ENCODE data around the gene CRB2.

DNA sequence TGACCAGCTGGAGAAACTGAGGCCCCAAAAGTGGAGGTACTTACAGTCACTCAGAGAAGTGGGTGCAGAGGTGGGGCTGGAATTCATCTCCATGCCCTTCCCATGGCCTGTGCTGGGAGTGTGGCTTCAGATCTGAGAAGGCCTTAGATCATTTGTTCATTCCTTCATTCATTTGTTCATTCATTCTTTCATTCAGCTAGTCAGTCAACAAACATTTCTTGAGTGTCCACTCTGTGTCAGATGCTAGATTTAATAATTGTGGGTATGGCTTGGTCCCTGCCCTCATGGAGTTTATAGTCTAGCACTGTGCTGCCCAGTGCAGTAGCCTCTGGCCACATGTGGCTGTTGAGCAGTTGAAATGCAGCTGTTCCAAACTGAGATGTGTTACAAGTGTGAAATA is 19.0 kb upstream of the CRB2 start:
- TF ChIP-seq POLR2AphosphoS5 (IDR thresholded peaks at IDR 0.05; ENCODE audit: low read depth) = no peak
- TF ChIP-seq, protein P1, sequence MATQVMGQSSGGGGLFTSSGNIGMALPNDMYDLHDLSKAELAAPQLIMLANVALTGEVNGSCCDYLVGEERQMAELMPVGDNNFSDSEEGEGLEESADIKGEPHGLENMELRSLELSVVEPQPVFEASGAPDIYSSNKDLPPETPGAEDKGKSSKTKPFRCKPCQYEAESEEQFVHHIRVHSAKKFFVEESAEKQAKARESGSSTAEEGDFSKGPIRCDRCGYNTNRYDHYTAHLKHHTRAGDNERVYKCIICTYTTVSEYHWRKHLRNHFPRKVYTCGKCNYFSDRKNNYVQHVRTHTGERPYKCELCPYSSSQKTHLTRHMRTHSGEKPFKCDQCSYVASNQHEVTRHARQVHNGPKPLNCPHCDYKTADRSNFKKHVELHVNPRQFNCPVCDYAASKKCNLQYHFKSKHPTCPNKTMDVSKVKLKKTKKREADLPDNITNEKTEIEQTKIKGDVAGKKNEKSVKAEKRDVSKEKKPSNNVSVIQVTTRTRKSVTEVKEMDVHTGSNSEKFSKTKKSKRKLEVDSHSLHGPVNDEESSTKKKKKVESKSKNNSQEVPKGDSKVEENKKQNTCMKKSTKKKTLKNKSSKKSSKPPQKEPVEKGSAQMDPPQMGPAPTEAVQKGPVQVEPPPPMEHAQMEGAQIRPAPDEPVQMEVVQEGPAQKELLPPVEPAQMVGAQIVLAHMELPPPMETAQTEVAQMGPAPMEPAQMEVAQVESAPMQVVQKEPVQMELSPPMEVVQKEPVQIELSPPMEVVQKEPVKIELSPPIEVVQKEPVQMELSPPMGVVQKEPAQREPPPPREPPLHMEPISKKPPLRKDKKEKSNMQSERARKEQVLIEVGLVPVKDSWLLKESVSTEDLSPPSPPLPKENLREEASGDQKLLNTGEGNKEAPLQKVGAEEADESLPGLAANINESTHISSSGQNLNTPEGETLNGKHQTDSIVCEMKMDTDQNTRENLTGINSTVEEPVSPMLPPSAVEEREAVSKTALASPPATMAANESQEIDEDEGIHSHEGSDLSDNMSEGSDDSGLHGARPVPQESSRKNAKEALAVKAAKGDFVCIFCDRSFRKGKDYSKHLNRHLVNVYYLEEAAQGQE (IDR thresholded peaks at IDR 0.05; ENCODE audit: insufficient replicate concordance, low read depth) = no peak
